HepG2 (cell line): Measurements from ENCODE around the gene CYP26B1. TPM values are rescaled to one million over a fixed set of nuclear protein-coding genes. Genes with fewer than 3 reads are reported as not detected.

ENCODE experiments used
- ATAC-seq: fragments of 200-7000 bp; cut with Tn5 transposase; 3 replicates; pipeline ENCODE4 v1.9.1; 2020; ENCODE audit warnings: mild to moderate bottlenecking, moderate library complexity
- BruUV-seq: library from RNA; stranded (reverse); fragments of 400-500 nt; replicated peaks from 2 replicates; lab custom pipeline; 2021; lab: Mats Ljungman, UMichigan
- CTCF ChIA-PET: fragments of 300-600 bp; formaldehyde crosslinking; extraction: SDS; loops from one replicate; lab custom pipeline; 2021; ENCODE audit warnings: low total read pairs, inconsistent platforms, low intra/inter-chr PET ratio; lab: Yijun Ruan, JAX
- POLR2A ChIA-PET: fragments of 350-600 bp; sonication (Branson Sonifier 250); formaldehyde crosslinking; loops from one replicate; lab custom pipeline; 2020; ENCODE audit warnings: antibody characterized with exemption, inconsistent platforms; lab: Yijun Ruan, JAX
- DNase-seq: peaks from one replicate; pipeline ENCODE4 v3.0.0-alpha.2; 2015; ENCODE audit warnings: low spot score
- FAIRE-seq: peaks from 3 replicates; lab custom pipeline; 2011; peaks lifted over from hg19 to GRCh38; lab: Jason Lieb, UNC
- H2AFZ ChIP-seq: one replicate; pipeline ENCODE4 v1.6.1; 2011; ENCODE audit warnings: low read length, inconsistent platforms
- H3K27ac ChIP-seq: fragments of 300-600 bp; 3 replicates; pipeline ENCODE4 v1.8.0; 2011; ENCODE audit warnings: mixed run types, mild to moderate bottlenecking, mixed read lengths, low read length, inconsistent platforms; ENCODE audit not compliant: insufficient read depth; ENCODE audit errors: extremely low read length
- H3K27me3 ChIP-seq, 2 experiments: fragments of 200-600 bp in 1 of 2; 2 replicates in 1 of 2; 3 replicates in 1 of 2; pipeline versions ENCODE4 v1.6.0 to v1.8.0; 2011; ENCODE audit warnings: low read length in 2 of 2, mild to moderate bottlenecking in 2 of 2, moderate library complexity in 2 of 2, inconsistent platforms in 1 of 2; ENCODE audit not compliant: insufficient read depth in 2 of 2, control insufficient read depth in 1 of 2
- H3K36me3 ChIP-seq, 2 experiments: fragments of 200-600 bp in 1 of 2; replicated peaks in 1 of 2; 2 replicates in 1 of 2; 3 replicates in 1 of 2; pipeline versions ENCODE4 v1.5.1 to v1.8.0; 2011; ENCODE audit warnings: low read length in 2 of 2, inconsistent platforms in 1 of 2; ENCODE audit not compliant: insufficient read depth in 2 of 2, control insufficient read depth in 1 of 2
- H3K4me1 ChIP-seq: 2 replicates; pipeline ENCODE4 v1.5.1; 2012; ENCODE audit warnings: low read length, inconsistent platforms; ENCODE audit not compliant: insufficient read depth
- H3K4me2 ChIP-seq: 2 replicates; pipeline ENCODE4 v1.6.0; 2011; ENCODE audit warnings: low read depth, low read length, inconsistent platforms
- H3K4me3 ChIP-seq, 3 experiments: fragments of 200-600 bp in 1 of 3; sonication (generic), shearing (Covaris generic) in 1 of 3; replicated peaks in 1 of 3; 2 replicates each; pipeline ENCODE4 v1.5.1; 2011 to 2016; ENCODE audit warnings: low read length in 3 of 3, inconsistent platforms in 2 of 3, low read depth in 2 of 3, mild to moderate bottlenecking in 2 of 3, control low read depth in 1 of 3, mixed read lengths in 1 of 3; ENCODE audit not compliant: insufficient read depth in 1 of 3
- H3K79me2 ChIP-seq: one replicate; pipeline ENCODE4 v1.6.1; 2011; ENCODE audit warnings: low read length, inconsistent platforms; ENCODE audit not compliant: insufficient read depth
- H3K9ac ChIP-seq: 2 replicates; pipeline ENCODE4 v1.6.0; 2011; ENCODE audit warnings: mild to moderate bottlenecking, low read depth, low read length, inconsistent platforms; ENCODE audit not compliant: insufficient read depth
- H3K9me3 ChIP-seq: 2 replicates; pipeline ENCODE4 v1.5.1; 2012; ENCODE audit warnings: mild to moderate bottlenecking, low read length
- H4K20me1 ChIP-seq: 2 replicates; pipeline ENCODE4 v1.6.0; 2011; ENCODE audit warnings: inconsistent platforms, mild to moderate bottlenecking, low read length, moderate library complexity; ENCODE audit not compliant: insufficient read depth
- ARNTL ChIP-seq: sonication (generic); formaldehyde crosslinking; IDR thresholded peaks from 2 replicates; pipeline ENCODE4 v1.4.0; 2020; ENCODE audit warnings: mild to moderate bottlenecking, missing genetic modification reagents
- GATA4 ChIP-seq: sonication (generic); IDR thresholded peaks from 2 replicates; pipeline ENCODE4 v1.6.1; 2016; ENCODE audit warnings: antibody characterized with exemption, low read depth, borderline replicate concordance
- HIVEP1 ChIP-seq: sonication (generic); formaldehyde crosslinking; IDR thresholded peaks from 2 replicates; pipeline ENCODE4 v1.4.0; 2020; ENCODE audit warnings: mild to moderate bottlenecking, missing genetic modification reagents
- HMG20A ChIP-seq: IDR thresholded peaks from 2 replicates; pipeline ENCODE4 v1.6.1; 2016; ENCODE audit warnings: borderline replicate concordance
- KDM2A ChIP-seq: sonication (generic); formaldehyde crosslinking; IDR thresholded peaks from 2 replicates; pipeline ENCODE4 v1.4.0; 2020; ENCODE audit warnings: low read depth, missing genetic modification reagents, borderline replicate concordance
- MBD4 ChIP-seq: IDR thresholded peaks from 2 replicates; pipeline ENCODE4 v1.6.1; 2012; ENCODE audit warnings: low read length, inconsistent platforms, borderline replicate concordance
- RAD51 ChIP-seq: fragments of 450-650 bp; IDR thresholded peaks from 2 replicates; pipeline ENCODE4 v1.6.1; 2016; ENCODE audit warnings: borderline replicate concordance
- RCOR2 ChIP-seq: IDR thresholded peaks from 2 replicates; pipeline ENCODE4 v1.6.1; 2016; ENCODE audit warnings: missing biosample characterization, missing genetic modification reagents
- SIX4 ChIP-seq: sonication (generic); formaldehyde crosslinking; IDR thresholded peaks from 2 replicates; pipeline ENCODE4 v1.4.0; 2020; ENCODE audit warnings: missing genetic modification reagents
- THAP11 ChIP-seq: IDR thresholded peaks from 2 replicates; pipeline ENCODE4 v1.6.1; 2016; ENCODE audit warnings: missing biosample characterization, missing genetic modification reagents
- TIGD3 ChIP-seq: sonication (generic); formaldehyde crosslinking; IDR thresholded peaks from 2 replicates; pipeline ENCODE4 v1.5.1; 2020; ENCODE audit warnings: mild to moderate bottlenecking, missing genetic modification reagents, borderline replicate concordance
- ZNF121 ChIP-seq: sonication (generic); formaldehyde crosslinking; IDR thresholded peaks from 2 replicates; pipeline ENCODE4 v1.5.0; 2020; ENCODE audit warnings: mild to moderate bottlenecking, missing genetic modification reagents
- ZNF143 ChIP-seq: sonication (generic); formaldehyde crosslinking; IDR thresholded peaks from 2 replicates; pipeline ENCODE4 v1.4.0; 2020; ENCODE audit warnings: missing genetic modification reagents
- ZNF407 ChIP-seq: sonication (generic); formaldehyde crosslinking; IDR thresholded peaks from one replicate; pipeline ENCODE4 v1.5.1; 2020; ENCODE audit warnings: mild to moderate bottlenecking, missing genetic modification reagents; ENCODE audit errors: not compliant biosample characterization
- ZNF44 ChIP-seq: sonication (generic); formaldehyde crosslinking; IDR thresholded peaks from 2 replicates; pipeline ENCODE4 v1.5.1; 2020; ENCODE audit warnings: mild to moderate bottlenecking, missing genetic modification reagents
- ZNF543 ChIP-seq: sonication (generic); formaldehyde crosslinking; IDR thresholded peaks from 2 replicates; pipeline ENCODE4 v1.4.0; 2020; ENCODE audit warnings: mild to moderate bottlenecking, missing genetic modification reagents
- ZNF607 ChIP-seq: sonication (generic); formaldehyde crosslinking; IDR thresholded peaks from 2 replicates; pipeline ENCODE4 v1.5.1; 2020; ENCODE audit warnings: missing genetic modification reagents, mild to moderate bottlenecking, borderline replicate concordance
- WGBS: methylation state at CpG from one replicate; pipeline ENCODE4 v1.1.6; 2017; ENCODE audit warnings: low lambda C conversion rate; 5-methylcytosine and 5-hydroxymethylcytosine counted together
- in situ Hi-C: cut with HindIII; loops from 2 replicates; pipeline ENCODE4 v1.10.0; 2017; ENCODE audit warnings: low pct_unique_long_range_greater_than_20kb; ENCODE audit not compliant: extremely low pct_ligation_motif_present
- intact Hi-C: fragments of 100-400 bp; cut with micrococcal nuclease; formaldehyde crosslinking; loops from one replicate; pipeline ENCODE4 v1.10.0; 2022; ENCODE audit not compliant: unreplicated experiment
- polyA plus RNA-seq, 8 experiments: library from polyadenylated mRNA; depleted of rRNA in 3 of 8; stranded (reverse) in 7 of 8; unstranded in 1 of 8; fragments of >200 nt; fragmentation: Illumina TruSeq in 4 of 8; extraction: Trizol in 4 of 8; gene quantifications; 2 replicates each; pipeline versions ENCODE4 v1.2.1 to v1.2.3, GENCODE V29; 2011 to 2016; ENCODE audit warnings: low read depth in 4 of 8, missing spikeins in 1 of 8, mixed read lengths in 1 of 8; ENCODE audit not compliant: insufficient read depth in 1 of 8
- total RNA-seq, 5 experiments: library from RNA; depleted of rRNA; stranded (reverse); fragments of >200 nt; fragmentation: Illumina TruSeq; extraction: Trizol; gene quantifications; 2 replicates each; pipeline ENCODE4 v1.2.3, GENCODE V29; 2016; ENCODE audit warnings: low read depth in 1 of 5

Gene CYP26B1
- total and polyA plus RNA-seq, 2 of the 13 experiments (the other 11 are each of a cell fraction or from before 2014, with no cell fraction given), result 0.05 to 0.07 TPM

- TF ChIP-seq ARNTL (no peak), HMG20A (CRISPR knock-in tag) (no peak)
Observed at GRCh38 chr2:72094701-72095100, 53.0 kb downstream of the CYP26B1 start (continued).

GRCh38 chr2:72092111-72092510, 55.6 kb downstream of the CYP26B1 start:
- Histone ChIP-seq H3K79me2 (no peaks in the 10 kb centered on the region), H3K9me3 (no peaks in the 10 kb centered on the region), H3K27me3 (peaks cover 13 to 69% of the 10 kb centered on the region in 2 experiments), H2AFZ (no peak overlapping the region), H3K27ac (no peak overlapping the region), H3K36me3 (no peaks in the 10 kb centered on the region), H3K4me1 (no peaks in the 10 kb centered on the region), H3K9ac (no peak overlapping the region), H3K4me3 (no peak overlapping the region), H3K4me2 (no peak overlapping the region), H4K20me1 (no peaks in the 10 kb centered on the region)
- DNase-seq (no peak), ATAC-seq (no peak), FAIRE-seq (no peak)
- ChIA-PET CTCF (interaction anchor here (0.6 kb wide), 1 partner anchor 167 kb away, joined by 3 read pairs; no protein-coding TSS in a partner anchor), POLR2A (no interaction called here)
- WGBS, result 17% methylated on average over 6 of the region's 6 CpGs
- intact Hi-C loops, result no loop called here
- in situ Hi-C loops, result no loop called here
- no TSS peak for BruUV-seq
- no peak for TF ChIP-seq ZNF607 (CRISPR knock-in tag)
- TF ChIP-seq ZNF121 (CRISPR knock-in tag), result no peak
- TF ChIP-seq RCOR2 (CRISPR knock-in tag), result no peak
- no peak for TF ChIP-seq SIX4
- TF ChIP-seq THAP11 (CRISPR knock-in tag), result no peak
- no peak for TF ChIP-seq TIGD3 (CRISPR knock-in tag)
- no peak for TF ChIP-seq ZNF44
- no peak for TF ChIP-seq ZNF407
- no peak for TF ChIP-seq RAD51
- TF ChIP-seq MBD4, result no peak
- no peak for TF ChIP-seq ZNF143 (CRISPR knock-in tag)
- no peak for TF ChIP-seq HIVEP1
- no peak for TF ChIP-seq GATA4
- TF ChIP-seq ZNF543 (CRISPR knock-in tag), result no peak
- no peak for TF ChIP-seq KDM2A (CRISPR knock-in tag)
